ENCODE data around the gene CCDC138.
"Not testable (repeated sequence)": the region's sequence is repeated elsewhere in the genome, so short reads cannot be mapped to it uniquely, and the experiment has no call there.

The CCDC138 gene

GRCh38 chr2:108786354-108787215 lies at the start of gene CCDC138:
TSS of gene CCDC138 (plus strand) at chr2:108786771. CDS start at chr2:108786823, 52 bp downstream.
- peak; percentile 79 for DNase-seq (ENCODE audit: low spot score)

GRCh38 chr2:108757973-108758372 lies 28.6 kb upstream of the CCDC138 start:
- DNase-seq (ENCODE audit: low spot score) = not testable (repeated sequence)

DNA sequence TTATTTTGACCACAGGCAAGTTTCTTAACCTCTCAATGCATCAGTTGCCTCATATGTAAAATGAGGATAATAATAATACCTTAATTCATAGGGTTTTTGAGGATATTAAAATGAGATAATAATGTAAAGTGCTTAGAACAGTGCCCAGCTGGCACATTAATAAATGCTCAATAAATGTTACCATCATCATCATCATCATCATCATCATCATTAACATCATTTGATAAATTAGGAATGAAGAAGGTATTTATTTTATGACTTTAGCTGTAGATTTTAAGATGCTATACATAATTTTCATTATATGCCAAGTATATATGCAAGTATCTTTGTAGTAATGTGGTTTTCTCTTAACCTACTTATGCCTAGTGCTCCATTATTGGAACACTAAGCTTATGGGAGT lies 24.0 kb upstream of the CCDC138 start:
- DNase-seq (ENCODE audit: low spot score) = not testable (repeated sequence)

- DNase-seq (ENCODE audit: low spot score) = not testable (repeated sequence)
Measured at GRCh38 chr2:108766671-108767070, 19.9 kb upstream of the CCDC138 start.

DNA sequence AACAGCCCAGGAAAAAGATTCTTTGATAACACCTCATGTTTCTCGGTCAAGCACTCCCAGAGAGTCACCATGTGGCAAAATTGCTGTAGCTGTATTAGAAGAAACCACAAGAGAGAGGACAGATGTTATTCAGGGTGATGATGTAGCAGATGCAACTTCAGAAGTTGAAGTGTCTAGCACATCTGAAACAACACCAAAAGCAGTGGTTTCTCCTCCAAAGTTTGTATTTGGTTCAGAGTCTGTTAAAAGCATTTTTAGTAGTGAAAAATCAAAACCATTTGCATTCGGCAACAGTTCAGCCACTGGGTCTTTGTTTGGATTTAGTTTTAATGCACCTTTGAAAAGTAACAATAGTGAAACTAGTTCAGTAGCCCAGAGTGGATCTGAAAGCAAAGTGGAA lies 18.7 kb upstream of the CCDC138 start:
- not testable (repeated sequence) for DNase-seq (ENCODE audit: low spot score)

GRCh38 chr2:108776475-108776874 lies 10.1 kb upstream of the CCDC138 start:
- DNase-seq (ENCODE audit: low spot score) = no peak

DNA sequence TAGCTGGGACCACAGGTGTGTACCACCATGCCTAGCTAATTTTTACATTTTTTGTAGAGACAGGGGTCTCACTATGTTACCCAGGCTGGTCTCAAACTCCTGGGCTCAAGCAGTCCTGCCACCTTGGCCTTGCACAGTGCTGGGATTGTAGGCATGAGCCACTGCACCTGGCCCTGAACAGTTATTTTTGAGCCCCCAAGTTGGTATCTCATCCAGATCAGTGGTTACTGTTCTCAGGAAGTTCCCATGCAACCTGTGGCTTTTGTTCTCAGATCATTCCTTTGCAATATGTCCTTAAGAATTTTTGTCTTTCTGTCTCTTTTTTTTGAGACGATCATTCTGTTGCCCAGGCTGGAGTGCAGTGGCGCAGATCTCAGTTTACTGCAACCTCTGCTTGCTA lies 7.7 kb upstream of the CCDC138 start:
- DNase-seq (ENCODE audit: low spot score) = no peak

- DNase-seq (ENCODE audit: low spot score) = no peak
Measured at GRCh38 chr2:108786008-108786353, 590 bp upstream of the CCDC138 start.

GRCh38 chr2:108787216-108787541 lies 608 bp downstream of the CCDC138 start:
- DNase-seq (ENCODE audit: low spot score) = no peak

DNA sequence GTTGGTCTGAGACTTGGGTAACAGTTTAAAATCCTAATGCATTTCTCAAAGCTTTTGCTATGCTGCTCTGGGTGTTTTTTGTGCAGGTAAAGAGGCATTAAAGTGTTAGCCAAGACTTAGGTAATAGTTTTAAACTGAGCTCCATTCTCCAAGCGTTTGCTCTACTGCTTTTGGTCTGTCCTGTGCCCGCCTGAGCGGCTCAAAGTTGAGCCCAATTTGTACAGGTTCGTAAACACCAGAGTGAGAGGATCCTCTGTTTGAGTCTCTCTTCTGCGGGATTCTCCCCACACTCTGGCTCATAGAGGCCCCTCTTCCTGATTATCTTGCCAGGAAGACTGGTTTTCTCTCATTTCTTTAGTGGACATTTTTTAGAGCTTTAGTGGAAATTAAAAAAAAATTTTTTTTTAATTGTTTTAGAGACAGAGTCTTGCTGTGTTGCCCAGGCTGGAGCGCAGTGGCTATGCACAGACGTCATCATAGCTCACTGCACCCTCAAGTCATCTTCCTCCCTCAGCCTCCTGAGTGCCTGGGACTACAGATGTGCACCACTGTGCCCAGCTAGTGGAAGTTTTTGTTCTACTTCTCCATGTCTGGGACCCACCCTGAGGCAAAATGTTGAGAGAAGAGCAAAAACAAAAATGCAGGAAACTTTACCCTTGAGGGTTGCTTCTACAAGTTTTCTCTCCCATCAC lies 16.6 kb downstream of the CCDC138 start:
- no peak for DNase-seq (ENCODE audit: low spot score)

DNA sequence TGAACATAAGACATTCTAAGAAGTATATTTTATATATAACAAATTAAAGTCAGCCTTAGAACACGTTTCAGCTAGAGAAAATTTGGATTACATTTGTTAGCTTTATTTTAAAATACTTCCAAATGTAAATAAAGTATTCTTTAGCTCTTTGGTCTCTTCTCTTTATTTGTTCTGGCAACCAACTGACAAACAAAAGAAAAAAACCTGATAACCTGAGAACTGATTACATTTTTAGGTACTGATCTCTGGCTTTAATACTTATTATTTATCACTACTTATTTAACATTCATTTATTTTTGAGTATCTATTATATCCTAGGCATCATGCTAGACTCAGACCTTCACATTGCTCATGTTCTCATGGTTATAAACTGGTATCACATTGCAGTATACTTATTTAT lies 18.5 kb downstream of the CCDC138 start:
- DNase-seq (ENCODE audit: low spot score) = no peak

GRCh38 chr2:108805782-108806181 lies 19.2 kb downstream of the CCDC138 start:
- no peak for DNase-seq (ENCODE audit: low spot score)

GRCh38 chr2:108806371-108807113 lies 20.0 kb downstream of the CCDC138 start:
- no peak for DNase-seq (ENCODE audit: low spot score)

DNA sequence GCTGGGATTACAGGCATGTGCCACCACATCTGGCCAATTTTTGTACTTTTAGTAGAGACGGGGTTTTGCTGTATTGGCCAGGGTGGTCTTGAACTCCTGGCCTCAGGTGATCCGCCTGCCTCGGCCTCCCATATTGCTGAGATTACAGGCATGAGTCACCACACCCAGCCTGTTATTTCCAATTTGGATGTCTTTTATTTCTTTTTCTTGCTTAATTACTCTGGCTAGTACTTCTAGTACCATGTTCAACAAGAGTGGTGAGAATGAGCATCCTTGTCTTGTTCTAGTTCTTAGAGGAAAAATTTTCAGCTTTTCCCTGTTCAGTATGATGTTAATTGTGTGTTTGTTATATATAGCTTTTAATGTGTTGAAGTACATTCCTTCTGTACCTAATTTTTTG lies 23.4 kb downstream of the CCDC138 start:
- no peak for DNase-seq (ENCODE audit: low spot score)

DNA sequence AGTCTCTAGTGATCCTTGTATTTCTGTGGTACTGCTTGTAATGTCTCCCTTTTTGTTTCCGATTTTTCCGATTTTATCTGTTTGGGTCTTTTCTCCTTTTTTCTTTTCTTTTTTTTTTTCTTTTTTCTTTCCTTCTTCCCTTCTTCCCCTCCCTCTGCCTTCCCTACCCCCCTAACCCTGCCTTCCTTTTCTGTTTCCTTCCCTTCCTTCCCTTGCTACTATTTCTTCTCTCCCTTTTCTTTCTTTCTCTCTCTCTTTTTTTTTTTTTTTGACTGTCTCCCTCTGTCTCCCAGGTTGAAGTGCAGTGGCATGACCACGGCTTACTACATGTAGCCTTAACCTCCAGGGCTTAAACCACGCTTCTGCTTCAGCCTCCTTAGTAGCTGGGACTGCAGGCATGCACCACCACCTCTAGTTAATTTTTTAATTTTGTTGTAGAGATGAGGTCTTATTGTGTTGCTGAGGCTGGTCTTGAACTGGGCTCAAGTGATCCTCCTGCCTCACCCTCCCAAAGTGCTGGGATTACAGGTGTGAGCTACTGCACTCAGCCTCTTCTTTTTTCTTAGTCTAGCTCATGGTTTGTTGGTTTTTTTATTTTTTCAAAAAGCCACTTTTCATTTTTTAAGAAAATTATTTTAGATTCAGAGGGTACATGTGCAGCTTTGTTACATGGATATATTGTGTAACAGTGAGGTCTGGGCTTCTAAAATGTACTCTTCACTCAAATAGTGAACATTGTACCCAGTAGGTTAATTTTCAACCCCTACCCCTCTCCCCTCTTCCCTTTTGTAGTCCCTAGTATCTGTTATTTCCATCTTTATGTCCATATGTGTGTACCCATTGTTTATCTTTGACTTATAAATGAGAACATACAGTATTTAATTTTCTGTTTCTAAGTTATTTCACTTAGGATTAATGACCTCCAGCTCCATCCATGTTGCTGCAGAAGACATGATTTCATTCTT lies 24.7 kb downstream of the CCDC138 start:
- no peak for DNase-seq (ENCODE audit: low spot score)

DNA sequence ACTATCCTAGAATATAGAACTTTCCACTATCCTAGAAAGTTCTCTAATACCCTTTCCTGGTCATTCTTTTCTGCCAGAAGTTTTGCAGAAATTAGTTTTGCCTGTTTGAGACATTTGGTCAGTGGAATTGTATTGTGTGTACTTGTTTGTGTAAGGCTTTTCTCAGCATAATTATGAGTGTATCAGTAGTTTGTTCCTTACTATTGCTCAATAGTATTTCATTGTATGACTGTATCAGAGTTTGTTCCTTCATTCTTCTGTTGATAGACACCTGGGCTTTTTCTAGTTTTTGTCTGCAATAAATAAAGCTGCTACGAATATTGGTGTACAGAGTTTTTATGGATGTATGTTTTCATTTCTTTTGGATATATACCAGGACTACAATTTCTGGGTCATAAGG lies 27.2 kb downstream of the CCDC138 start:
- DNase-seq (ENCODE audit: low spot score) = no peak

DNA sequence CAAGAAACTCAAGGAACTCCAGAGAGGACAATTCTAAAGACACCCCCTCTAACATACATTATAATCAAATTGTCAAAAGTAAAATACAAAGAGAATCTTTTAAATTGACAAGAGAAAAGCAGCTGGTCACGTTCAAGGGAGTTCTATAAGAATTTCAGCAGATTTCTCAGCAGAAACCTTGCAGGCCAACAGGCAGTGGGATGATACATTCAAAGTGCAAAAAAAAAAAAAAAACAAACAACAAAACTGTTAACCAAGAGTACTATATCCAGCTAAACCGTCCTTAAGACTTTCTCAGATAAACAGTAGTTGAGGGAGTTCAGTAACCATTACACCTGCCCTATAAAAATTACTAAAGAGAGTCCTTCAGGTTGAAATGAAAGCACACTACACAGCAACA lies 33.9 kb downstream of the CCDC138 start:
- DNase-seq (ENCODE audit: low spot score) = no peak

DNA sequence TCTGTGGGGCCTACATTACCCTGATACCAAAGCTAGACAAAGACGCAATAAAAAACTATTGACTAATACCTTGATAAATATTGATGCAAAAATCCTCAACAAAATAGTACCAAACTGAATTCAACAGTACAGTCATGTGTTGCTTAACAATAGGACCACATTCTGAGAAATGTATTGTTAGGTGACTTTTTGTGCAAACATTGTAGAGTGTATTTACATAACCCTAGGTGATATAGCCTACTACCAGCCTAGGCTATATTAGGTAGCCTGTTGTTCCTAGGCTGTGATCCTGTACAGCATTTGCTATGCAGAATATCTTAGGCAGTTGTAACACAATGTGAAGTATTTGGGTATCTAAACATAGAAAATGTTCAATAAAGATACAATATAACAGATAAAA lies 36.7 kb downstream of the CCDC138 start:
- no peak for DNase-seq (ENCODE audit: low spot score)

DNA sequence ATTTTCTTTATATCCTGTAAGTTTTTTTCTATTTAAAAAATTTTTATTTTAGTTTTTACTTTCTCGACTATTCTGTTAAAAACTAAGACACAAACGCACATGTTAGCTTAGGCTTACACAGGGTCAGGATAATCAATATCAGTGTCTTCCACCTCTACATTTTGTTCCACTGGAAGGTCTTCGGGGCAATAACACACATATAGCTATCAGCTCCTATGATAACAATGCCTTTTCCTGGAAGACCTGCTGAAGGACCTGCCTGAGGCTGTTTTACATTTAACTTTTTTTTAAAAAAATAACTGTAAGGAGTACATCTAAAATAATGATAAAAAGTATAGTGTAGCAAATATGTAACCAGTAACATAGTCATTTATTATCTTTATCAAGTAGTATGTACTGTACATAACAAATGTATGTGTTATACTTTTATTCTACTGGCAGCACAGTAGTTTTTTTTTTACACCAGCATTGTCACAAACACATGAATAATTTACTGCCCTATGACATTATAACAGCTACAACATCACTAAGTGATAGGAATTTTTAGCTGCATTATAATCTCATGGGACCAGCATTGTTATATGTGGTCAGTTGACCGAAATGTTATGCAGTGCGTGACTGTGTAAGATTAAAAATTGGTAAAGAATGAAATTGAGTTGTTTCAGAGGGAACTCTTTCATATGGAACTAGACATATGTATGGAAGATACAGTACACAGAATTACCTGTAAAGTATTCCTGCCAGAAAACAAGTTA lies 37.9 kb downstream of the CCDC138 start:
- no peak for DNase-seq (ENCODE audit: low spot score)

DNA sequence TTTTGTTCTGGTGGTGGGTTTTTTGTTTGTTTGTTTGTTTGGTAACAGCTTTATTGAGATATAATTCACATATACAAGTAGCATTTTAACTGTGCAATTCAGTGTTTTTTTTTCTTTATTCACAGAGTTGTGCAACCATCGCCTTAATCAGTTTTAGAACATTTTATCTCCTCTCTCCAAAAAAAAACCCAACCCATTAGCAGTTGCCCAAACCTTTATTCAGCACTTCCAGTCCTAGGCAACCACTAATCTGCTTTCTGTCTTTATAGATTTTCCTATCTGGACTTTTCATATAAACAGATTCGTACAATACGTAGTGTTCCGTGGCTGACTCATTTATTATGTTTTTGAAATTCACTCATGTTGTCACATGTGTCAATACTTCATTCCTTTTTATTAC lies 38.7 kb downstream of the CCDC138 start:
- DNase-seq (ENCODE audit: low spot score) = no peak

DNA sequence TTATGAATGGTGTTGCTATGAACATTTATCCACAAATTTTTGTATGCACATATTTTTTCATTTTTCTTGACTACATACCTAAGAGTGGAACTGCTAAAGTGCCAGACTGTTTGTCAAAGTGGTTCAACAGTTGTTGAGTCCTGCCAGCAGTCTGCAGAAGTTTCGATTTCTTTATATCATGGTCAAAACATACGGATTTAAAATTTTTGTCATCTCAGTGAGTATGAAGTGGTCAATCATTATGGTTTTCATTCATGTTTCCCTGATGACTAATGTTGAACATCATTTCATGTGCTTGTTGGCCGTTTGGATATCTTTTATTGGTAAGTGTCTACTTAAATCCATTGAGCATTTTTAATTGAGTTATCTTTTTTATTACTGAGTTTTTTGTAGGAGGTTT lies 39.2 kb downstream of the CCDC138 start:
- no peak for DNase-seq (ENCODE audit: low spot score)
